Uterus (tissue), 2 donors: ENCODE data around the gene CENPO.

Experiments
- CTCF ChIP-seq, 4 experiments: fragments of 200-600 bp in 2 of 4; fragments of 450-650 bp in 2 of 4; sonication (generic) in 2 of 4; IDR thresholded peaks; one replicate each; pipeline ENCODE4 v1.5.1; 2016 to 2019; ENCODE audit warnings: antibody characterized with exemption in 4 of 4, mild to moderate bottlenecking in 2 of 4, moderate library complexity in 1 of 4
- POLR2A ChIP-seq, 2 donors: fragments of 450-650 bp; IDR thresholded peaks; one replicate each; pipeline ENCODE4 v1.6.1; 2016; ENCODE audit warnings: antibody characterized with exemption in 2 of 2, mild to moderate bottlenecking in 1 of 2, moderate library complexity in 1 of 2

- no peak for TF ChIP-seq CTCF (IDR thresholded peaks at IDR 0.05)
- TF ChIP-seq POLR2A (IDR thresholded peaks at IDR 0.05), result no peak
These were observed 77.9 kb downstream of the CENPO start for GRCh38 chr2:24870891-24871705.
